ENCODE data around the gene SNRPB2. TPM values are rescaled to one million over a fixed set of nuclear protein-coding genes. Genes with fewer than 3 reads are reported as not detected.

The SNRPB2 gene
- total RNA-seq, 2 donors from 2014 or later = 75.9 to 89.2 TPM

DNA sequence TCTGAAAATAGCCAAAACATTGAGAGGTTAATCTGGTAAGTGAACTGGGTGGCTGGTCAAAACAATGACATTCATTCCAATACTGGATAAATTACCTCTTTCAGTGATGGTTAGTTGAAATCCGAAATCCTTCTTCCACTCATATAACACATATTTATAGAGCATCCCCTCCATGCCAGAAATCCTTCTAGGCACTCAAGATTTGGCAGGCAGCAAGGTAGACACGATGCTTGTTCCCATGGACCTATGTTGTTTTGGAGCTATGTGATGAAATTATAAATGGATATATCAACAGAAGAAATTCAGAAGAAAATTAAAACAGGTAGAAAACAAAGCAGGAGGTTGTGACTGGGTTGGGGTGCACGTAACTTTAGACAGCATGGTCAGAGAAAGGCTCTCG, 26.3 kb upstream of the SNRPB2 start:
- no peak overlapping the region for H3K9ac ChIP-seq (ENCODE audit: extremely low read depth, low read length, poor library complexity, severe bottlenecking)
- no peaks in the 10 kb centered on the region for H3K36me3 ChIP-seq (ENCODE audit: control insufficient read depth, insufficient read depth, low read length)
- H3K4me1 ChIP-seq (ENCODE audit: control insufficient read depth, insufficient read depth, low read length) = no peaks in the 10 kb centered on the region
- H3K27me3 Mint-ChIP-seq (ENCODE audit: insufficient read depth) = peaks cover 6% of the 10 kb centered on the region
- 90 to 94% methylated on average over 2 to 4 of the region's 4 CpGs for WGBS, 2 experiments (ENCODE audit: insufficient coverage in 1 of 2, insufficient read length in 1 of 2)
- H3K4me1 Mint-ChIP-seq = no peaks in the 10 kb centered on the region
- H3K9me3 ChIP-seq (ENCODE audit: control insufficient read depth, low read length) = peaks cover 12% of the 10 kb centered on the region
- no peak overlapping the region for H3K27ac ChIP-seq (ENCODE audit: low read depth, low read length)
- H3K36me3 Mint-ChIP-seq (ENCODE audit: low read depth) = peaks cover 3% of the 10 kb centered on the region
- no peaks in the 10 kb centered on the region for H3K27me3 ChIP-seq (ENCODE audit: control insufficient read depth, insufficient read depth, low read length, poor library complexity, severe bottlenecking)
- H3K4me3 Mint-ChIP-seq = no peak overlapping the region
- no peak overlapping the region for H3K4me3 ChIP-seq (ENCODE audit: low read length)
- TF ChIP-seq, protein P1, sequence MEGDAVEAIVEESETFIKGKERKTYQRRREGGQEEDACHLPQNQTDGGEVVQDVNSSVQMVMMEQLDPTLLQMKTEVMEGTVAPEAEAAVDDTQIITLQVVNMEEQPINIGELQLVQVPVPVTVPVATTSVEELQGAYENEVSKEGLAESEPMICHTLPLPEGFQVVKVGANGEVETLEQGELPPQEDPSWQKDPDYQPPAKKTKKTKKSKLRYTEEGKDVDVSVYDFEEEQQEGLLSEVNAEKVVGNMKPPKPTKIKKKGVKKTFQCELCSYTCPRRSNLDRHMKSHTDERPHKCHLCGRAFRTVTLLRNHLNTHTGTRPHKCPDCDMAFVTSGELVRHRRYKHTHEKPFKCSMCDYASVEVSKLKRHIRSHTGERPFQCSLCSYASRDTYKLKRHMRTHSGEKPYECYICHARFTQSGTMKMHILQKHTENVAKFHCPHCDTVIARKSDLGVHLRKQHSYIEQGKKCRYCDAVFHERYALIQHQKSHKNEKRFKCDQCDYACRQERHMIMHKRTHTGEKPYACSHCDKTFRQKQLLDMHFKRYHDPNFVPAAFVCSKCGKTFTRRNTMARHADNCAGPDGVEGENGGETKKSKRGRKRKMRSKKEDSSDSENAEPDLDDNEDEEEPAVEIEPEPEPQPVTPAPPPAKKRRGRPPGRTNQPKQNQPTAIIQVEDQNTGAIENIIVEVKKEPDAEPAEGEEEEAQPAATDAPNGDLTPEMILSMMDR (conservative IDR thresholded peaks at IDR 0.05) = no peak
- no peak for DNase-seq
- H3K27ac Mint-ChIP-seq = no peak overlapping the region
- peaks cover 30% of the 10 kb centered on the region for H3K9me3 Mint-ChIP-seq

GRCh38 chr20:16707674-16708073, 22.2 kb upstream of the SNRPB2 start:
- Histone ChIP-seq H3K9me3 (ENCODE audit: control insufficient read depth, low read length) (peaks cover 12% of the 10 kb centered on the region), H3K27ac (ENCODE audit: low read depth, low read length) (no peak overlapping the region), H3K4me1 (ENCODE audit: control insufficient read depth, insufficient read depth, low read length) (no peaks in the 10 kb centered on the region), H3K36me3 (ENCODE audit: control insufficient read depth, insufficient read depth, low read length) (no peaks in the 10 kb centered on the region), H3K4me3 (ENCODE audit: low read length) (no peak overlapping the region), H3K27me3 (ENCODE audit: control insufficient read depth, insufficient read depth, low read length, poor library complexity, severe bottlenecking) (no peaks in the 10 kb centered on the region), H3K9ac (ENCODE audit: extremely low read depth, low read length, poor library complexity, severe bottlenecking) (no peak overlapping the region)
- H3K9me3 Mint-ChIP-seq = peaks cover 30% of the 10 kb centered on the region
- TF ChIP-seq, protein P1 (conservative IDR thresholded peaks at IDR 0.05) = no peak
- 90 to 93% methylated on average over 1 to 3 of the region's 3 CpGs for WGBS, 2 experiments (ENCODE audit: insufficient coverage in 1 of 2, insufficient read length in 1 of 2)
- H3K27me3 Mint-ChIP-seq (ENCODE audit: insufficient read depth) = peaks cover 6% of the 10 kb centered on the region
- H3K4me1 Mint-ChIP-seq = no peaks in the 10 kb centered on the region
- DNase-seq = no peak
- H3K36me3 Mint-ChIP-seq (ENCODE audit: low read depth) = peaks cover 3% of the 10 kb centered on the region
- H3K27ac Mint-ChIP-seq = no peak overlapping the region
- H3K4me3 Mint-ChIP-seq = no peak overlapping the region

DNA sequence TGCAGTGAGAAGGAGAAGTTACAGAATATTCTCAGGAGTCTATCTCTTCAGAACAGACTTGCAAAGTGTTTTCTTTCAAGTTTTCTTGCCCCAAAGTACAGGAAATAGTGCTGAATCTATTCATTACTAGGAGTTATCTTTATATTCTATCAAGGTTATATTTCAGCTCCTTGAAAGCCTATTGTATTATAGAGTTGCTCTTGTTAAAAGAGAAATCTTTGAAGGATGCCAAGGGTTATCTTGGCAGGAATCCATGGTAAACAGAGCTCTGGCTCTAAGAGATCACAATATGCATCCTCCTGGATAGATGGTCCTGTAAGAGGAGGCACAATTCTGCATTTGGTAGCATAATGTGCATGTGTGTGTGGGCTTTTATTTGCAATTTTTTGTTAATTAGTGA, 21.2 kb upstream of the SNRPB2 start:
- Mint-ChIP-seq H3K4me3 (no peak overlapping the region), H3K27ac (no peak overlapping the region), H3K27me3 (ENCODE audit: insufficient read depth) (peaks cover 6% of the 10 kb centered on the region), H3K9me3 (peaks cover 30% of the 10 kb centered on the region), H3K4me1 (no peaks in the 10 kb centered on the region), H3K36me3 (ENCODE audit: low read depth) (peaks cover 3% of the 10 kb centered on the region)
- DNase-seq = no peak
- no peak overlapping the region for H3K27ac ChIP-seq (ENCODE audit: low read depth, low read length)
- no peak overlapping the region for H3K4me3 ChIP-seq (ENCODE audit: low read length)
- no peak overlapping the region for H3K9ac ChIP-seq (ENCODE audit: extremely low read depth, low read length, poor library complexity, severe bottlenecking)
- peaks cover 12% of the 10 kb centered on the region for H3K9me3 ChIP-seq (ENCODE audit: control insufficient read depth, low read length)
- H3K4me1 ChIP-seq (ENCODE audit: control insufficient read depth, insufficient read depth, low read length) = no peaks in the 10 kb centered on the region
- no peaks in the 10 kb centered on the region for H3K36me3 ChIP-seq (ENCODE audit: control insufficient read depth, insufficient read depth, low read length)
- no peaks in the 10 kb centered on the region for H3K27me3 ChIP-seq (ENCODE audit: control insufficient read depth, insufficient read depth, low read length, poor library complexity, severe bottlenecking)
- TF ChIP-seq, protein P1 (conservative IDR thresholded peaks at IDR 0.05) = no peak

Data from endodermal cell (in vitro differentiated cells).